Measurements from ENCODE around the gene PSD4. TPM values are rescaled to one million over a fixed set of nuclear protein-coding genes. Genes with fewer than 3 reads are reported as not detected.

Gene PSD4
- total and polyA plus RNA-seq, 2 experiments from 2014 or later = 15.1 to 26.5 TPM

- H3K9me2 ChIP-seq (replicated peaks; ENCODE audit: insufficient read depth) = no peaks in the 10 kb centered on the region
- peaks cover 8% of the 10 kb centered on the region for H3K4me1 ChIP-seq (ENCODE audit: insufficient read depth)
- no peak for DNase-seq (ENCODE audit: low spot score)
- TF ChIP-seq CTCF (IDR thresholded peaks at IDR 0.05; ENCODE audit: poor library complexity) (no peak), EZH2phosphoT487 (IDR thresholded peaks at IDR 0.05; ENCODE audit: low read depth, severe bottlenecking, unreplicated experiment) (no peak), EZH2 (IDR thresholded peaks at IDR 0.05; ENCODE audit: borderline replicate concordance) (no peak)
- H3K36me3 ChIP-seq (replicated peaks; ENCODE audit: insufficient read depth, low read depth) = no peaks in the 10 kb centered on the region
- no peak overlapping the region for H3K4me2 ChIP-seq
- no peaks in the 10 kb centered on the region for H4K20me1 ChIP-seq (ENCODE audit: insufficient read depth, poor library complexity, severe bottlenecking)
- 37% methylated on average over 3 of the region's 3 CpGs for WGBS (ENCODE audit: low lambda C conversion rate, missing lambda C conversion rate)
- no peak overlapping the region for H3K4me3 ChIP-seq
- peak overlapping the region; percentile 21 for H3K27ac ChIP-seq
- no peaks in the 10 kb centered on the region for H3K9me3 ChIP-seq (ENCODE audit: low read depth)
- H3K27me3 ChIP-seq = no peaks in the 10 kb centered on the region
- H2AFZ ChIP-seq = no peak overlapping the region
- H3K79me2 ChIP-seq = no peaks in the 10 kb centered on the region
Measured at GRCh38 chr2:113231064-113231463, 57.3 kb downstream of the PSD4 start.

- no peaks in the 10 kb centered on the region for H3K9me3 ChIP-seq (ENCODE audit: low read depth)
- no peak overlapping the region for H2AFZ ChIP-seq
- no peaks in the 10 kb centered on the region for H4K20me1 ChIP-seq (ENCODE audit: insufficient read depth, poor library complexity, severe bottlenecking)
- no peaks in the 10 kb centered on the region for H3K36me3 ChIP-seq (replicated peaks; ENCODE audit: insufficient read depth, low read depth)
- H3K4me1 ChIP-seq (ENCODE audit: insufficient read depth) = peaks cover 8% of the 10 kb centered on the region
- H3K27ac ChIP-seq = no peak overlapping the region
- no peak overlapping the region for H3K4me3 ChIP-seq
- H3K4me2 ChIP-seq = no peak overlapping the region
- no peaks in the 10 kb centered on the region for H3K27me3 ChIP-seq
- H3K79me2 ChIP-seq = no peaks in the 10 kb centered on the region
- no peak for DNase-seq (ENCODE audit: low spot score)
- 94% methylated on average over 3 of the region's 3 CpGs for WGBS (ENCODE audit: low lambda C conversion rate, missing lambda C conversion rate)
- TF ChIP-seq EZH2phosphoT487 (IDR thresholded peaks at IDR 0.05; ENCODE audit: low read depth, severe bottlenecking, unreplicated experiment) (no peak), EZH2 (IDR thresholded peaks at IDR 0.05; ENCODE audit: borderline replicate concordance) (no peak), CTCF (IDR thresholded peaks at IDR 0.05; ENCODE audit: poor library complexity) (no peak)
- H3K9me2 ChIP-seq (replicated peaks; ENCODE audit: insufficient read depth) = no peaks in the 10 kb centered on the region
Measured at GRCh38 chr2:113232123-113232522, 58.4 kb downstream of the PSD4 start.

DNA sequence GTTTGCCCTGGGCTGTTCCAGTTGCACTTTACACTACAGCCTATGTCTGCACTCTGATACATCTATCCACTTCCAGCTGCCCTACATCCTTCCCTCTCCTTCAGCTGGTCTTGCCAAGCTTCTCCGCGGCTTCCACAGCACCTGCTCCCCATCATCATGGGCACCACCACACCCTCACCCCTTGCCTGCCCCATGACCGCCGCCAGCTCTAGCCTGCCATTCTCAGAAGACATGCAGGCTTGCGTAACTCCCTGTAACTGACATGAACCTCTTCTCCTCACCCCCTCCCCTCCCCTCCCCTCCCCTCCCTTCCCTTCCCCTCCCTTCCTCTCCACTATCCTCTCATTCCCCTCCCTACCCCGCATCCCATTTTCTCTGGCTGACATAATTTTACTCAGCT is 59.0 kb downstream of the PSD4 start:
- Histone ChIP-seq H3K79me2 (no peaks in the 10 kb centered on the region), H4K20me1 (ENCODE audit: insufficient read depth, poor library complexity, severe bottlenecking) (no peaks in the 10 kb centered on the region), H3K27me3 (no peaks in the 10 kb centered on the region), H3K4me3 (no peak overlapping the region), H3K4me2 (no peak overlapping the region), H3K27ac (no peak overlapping the region), H3K9me2 (replicated peaks; ENCODE audit: insufficient read depth) (no peaks in the 10 kb centered on the region), H2AFZ (no peak overlapping the region), H3K36me3 (replicated peaks; ENCODE audit: insufficient read depth, low read depth) (no peaks in the 10 kb centered on the region), H3K4me1 (ENCODE audit: insufficient read depth) (peaks cover 8% of the 10 kb centered on the region), H3K9me3 (ENCODE audit: low read depth) (no peaks in the 10 kb centered on the region)
- no peak for DNase-seq (ENCODE audit: low spot score)
- WGBS (ENCODE audit: low lambda C conversion rate, missing lambda C conversion rate) = 94% methylated on average over 6 of the region's 6 CpGs
- TF ChIP-seq CTCF (IDR thresholded peaks at IDR 0.05; ENCODE audit: poor library complexity) (no peak), EZH2 (IDR thresholded peaks at IDR 0.05; ENCODE audit: borderline replicate concordance) (no peak), EZH2phosphoT487 (IDR thresholded peaks at IDR 0.05; ENCODE audit: low read depth, severe bottlenecking, unreplicated experiment) (no peak)
